HepG2 (cell line): ENCODE results near the gene PARN. TPM values are rescaled to one million over a fixed set of nuclear protein-coding genes. Genes with fewer than 3 reads are reported as not detected.
A peak's percentile ranks its signal among the peaks of the same experiment; 100 is the strongest.

Experiments
- ARID2 ChIP-seq: sonication (generic); formaldehyde crosslinking; IDR thresholded peaks from 2 replicates; pipeline ENCODE4 v1.8.1; 2022; ENCODE audit warnings: mild to moderate bottlenecking, missing genetic modification reagents, borderline replicate concordance
- ATF6 ChIP-seq: sonication (generic); formaldehyde crosslinking; conservative IDR thresholded peaks from 2 replicates; pipeline ENCODE4 v1.4.0; 2020; ENCODE audit warnings: missing genetic modification reagents
- CHD4 ChIP-seq: fragments of 200-600 bp; sonication (generic); IDR thresholded peaks from 2 replicates; pipeline ENCODE4 v1.7.0; 2017; ENCODE audit warnings: mild to moderate bottlenecking, low read length, borderline replicate concordance
- FOXA3 ChIP-seq: IDR thresholded peaks from 2 replicates; pipeline ENCODE4 v1.6.1; 2016; ENCODE audit warnings: missing genetic modification reagents, missing compliant biosample characterization
- HNRNPH1 ChIP-seq: fragments of 200-400 bp; formaldehyde crosslinking; optimal IDR thresholded peaks from 2 replicates; pipeline ENCODE3; 2017; ENCODE audit warnings: mild to moderate bottlenecking, low read depth, low read length
- ISL2 ChIP-seq: sonication (generic); formaldehyde crosslinking; IDR thresholded peaks from 2 replicates; pipeline ENCODE4 v1.5.0; 2020; ENCODE audit warnings: missing genetic modification reagents
- KLF11 ChIP-seq: IDR thresholded peaks from 2 replicates; pipeline ENCODE4 v1.6.1; 2016; ENCODE audit warnings: missing compliant biosample characterization
- MED1 ChIP-seq: sonication (generic); formaldehyde crosslinking; IDR thresholded peaks from 2 replicates; pipeline ENCODE4 v1.4.0; 2020; ENCODE audit warnings: missing genetic modification reagents
- NFE2L1 ChIP-seq: sonication (generic); formaldehyde crosslinking; IDR thresholded peaks from 2 replicates; pipeline ENCODE4 v1.4.0; 2020; ENCODE audit warnings: missing genetic modification reagents, mild to moderate bottlenecking, borderline replicate concordance
- NR2F1 ChIP-seq, 2 experiments: fragments of 450-650 bp in 1 of 2; formaldehyde crosslinking in 1 of 2; IDR thresholded peaks; 2 replicates each; pipeline versions ENCODE4 v1.5.0 to v1.6.1; 2016 to 2020; ENCODE audit warnings: mild to moderate bottlenecking in 1 of 2, missing compliant biosample characterization in 1 of 2, missing genetic modification reagents in 1 of 2, moderate library complexity in 1 of 2
- RAD51 ChIP-seq: fragments of 450-650 bp; IDR thresholded peaks from 2 replicates; pipeline ENCODE4 v1.6.1; 2016; ENCODE audit warnings: borderline replicate concordance
- SALL1 ChIP-seq: sonication (generic); formaldehyde crosslinking; IDR thresholded peaks from 2 replicates; pipeline ENCODE4 v1.8.0; 2022; ENCODE audit warnings: mild to moderate bottlenecking, missing genetic modification reagents
- SALL2 ChIP-seq: sonication (generic); formaldehyde crosslinking; IDR thresholded peaks from 2 replicates; pipeline ENCODE4 v1.8.1; 2023; ENCODE audit warnings: mild to moderate bottlenecking, missing genetic modification reagents, inconsistent platforms
- TERF1 ChIP-seq: sonication (generic); formaldehyde crosslinking; IDR thresholded peaks from 2 replicates; pipeline ENCODE4 v1.8.0; 2022; ENCODE audit warnings: mild to moderate bottlenecking, missing genetic modification reagents, moderate library complexity
- THAP11 ChIP-seq: IDR thresholded peaks from 2 replicates; pipeline ENCODE4 v1.6.1; 2016; ENCODE audit warnings: missing biosample characterization, missing genetic modification reagents
- YEATS2 ChIP-seq: sonication (generic); formaldehyde crosslinking; IDR thresholded peaks from 2 replicates; pipeline ENCODE4 v1.4.0; 2020; ENCODE audit warnings: missing genetic modification reagents, borderline replicate concordance
- ZMYM3 ChIP-seq: sonication (generic); formaldehyde crosslinking; IDR thresholded peaks from 2 replicates; pipeline ENCODE4 v1.5.1; 2020; ENCODE audit warnings: mild to moderate bottlenecking, missing genetic modification reagents
- ZNF101 ChIP-seq: sonication (generic); formaldehyde crosslinking; IDR thresholded peaks from 2 replicates; pipeline ENCODE4 v1.4.0; 2020; ENCODE audit warnings: mild to moderate bottlenecking, low read depth, missing genetic modification reagents, borderline replicate concordance
- ZNF282 ChIP-seq: fragments of 450-650 bp; IDR thresholded peaks from 2 replicates; pipeline ENCODE4 v1.6.1; 2018; ENCODE audit not compliant: partially characterized antibody
- ZNF335 ChIP-seq: sonication (generic); formaldehyde crosslinking; IDR thresholded peaks from 2 replicates; pipeline ENCODE4 v1.4.0; 2020; ENCODE audit warnings: missing genetic modification reagents
- ZNF747 ChIP-seq: sonication (generic); formaldehyde crosslinking; IDR thresholded peaks from 2 replicates; pipeline ENCODE4 v1.8.1; 2023; ENCODE audit warnings: missing genetic modification reagents, mild to moderate bottlenecking, borderline replicate concordance
- ZSCAN9 ChIP-seq: IDR thresholded peaks from 2 replicates; pipeline ENCODE4 v1.6.1; 2016; ENCODE audit warnings: borderline replicate concordance
- polyA plus RNA-seq, 8 experiments: library from polyadenylated mRNA; depleted of rRNA in 3 of 8; stranded (reverse) in 7 of 8; unstranded in 1 of 8; fragments of >200 nt; fragmentation: Illumina TruSeq in 4 of 8; extraction: Trizol in 4 of 8; gene quantifications; 2 replicates each; pipeline versions ENCODE4 v1.2.1 to v1.2.3, GENCODE V29; 2011 to 2016; ENCODE audit warnings: low read depth in 4 of 8, missing spikeins in 1 of 8, mixed read lengths in 1 of 8; ENCODE audit not compliant: insufficient read depth in 1 of 8
- total RNA-seq, 5 experiments: library from RNA; depleted of rRNA; stranded (reverse); fragments of >200 nt; fragmentation: Illumina TruSeq; extraction: Trizol; gene quantifications; 2 replicates each; pipeline ENCODE4 v1.2.3, GENCODE V29; 2016; ENCODE audit warnings: low read depth in 1 of 5
- TF ChIP-seq, protein P1 (sequence below): sonication (generic); formaldehyde crosslinking; IDR thresholded peaks from 2 replicates; pipeline ENCODE4 v1.8.0; 2022; ENCODE audit warnings: mild to moderate bottlenecking, missing genetic modification reagents, borderline replicate concordance
- TF ChIP-seq, protein P2 (sequence below): IDR thresholded peaks from 2 replicates; pipeline ENCODE4 v1.6.1; 2016; ENCODE audit warnings: missing genetic modification reagents, missing compliant biosample characterization
- TF ChIP-seq, protein P3 (sequence below): IDR thresholded peaks from 2 replicates; pipeline ENCODE4 v1.6.1; 2016; ENCODE audit warnings: missing compliant biosample characterization, missing genetic modification reagents, borderline replicate concordance

Gene PARN
- total and polyA plus RNA-seq, 2 of the 13 experiments (the other 11 are each of a cell fraction or from before 2014, with no cell fraction given), result 13.3 to 47.6 TPM

DNA sequence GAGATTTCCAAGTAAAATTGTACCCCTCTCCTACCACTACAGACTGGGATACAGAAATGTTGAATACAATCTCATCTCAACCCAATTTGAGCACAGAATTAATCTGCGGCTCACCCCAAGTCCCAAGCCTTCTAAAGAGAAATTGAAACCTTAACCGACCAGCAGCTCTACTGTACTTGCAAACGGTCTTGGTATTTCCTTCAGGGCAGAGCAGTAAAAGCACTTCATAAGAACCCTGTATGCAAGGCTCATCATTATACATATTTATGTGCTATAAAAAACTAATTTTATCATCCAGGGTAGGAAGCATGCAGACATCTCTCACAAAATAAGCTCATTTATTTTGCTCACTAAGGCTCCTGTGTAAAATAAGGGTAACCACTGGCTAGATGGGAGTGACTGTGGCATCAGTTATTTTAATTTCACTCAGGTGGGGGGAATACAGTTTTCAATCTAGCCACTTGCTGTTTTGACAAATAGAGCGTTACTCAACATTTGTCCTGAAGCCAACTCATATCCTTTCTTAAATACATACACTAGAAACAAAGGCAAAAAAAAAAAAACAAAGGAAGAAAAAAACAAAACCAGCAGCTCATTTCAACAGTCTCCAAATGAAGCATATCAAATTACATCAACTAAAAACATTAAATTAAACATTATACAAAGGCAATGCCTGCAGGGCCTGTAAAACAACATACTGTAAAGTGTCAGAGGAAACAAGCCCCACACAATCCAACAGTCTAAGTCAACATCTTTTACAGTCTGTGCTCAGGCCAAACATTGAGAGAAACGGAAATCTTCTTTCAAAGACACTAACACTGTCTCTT lies 65.0 kb downstream of the PARN start (continued):
- TF ChIP-seq, protein P1, sequence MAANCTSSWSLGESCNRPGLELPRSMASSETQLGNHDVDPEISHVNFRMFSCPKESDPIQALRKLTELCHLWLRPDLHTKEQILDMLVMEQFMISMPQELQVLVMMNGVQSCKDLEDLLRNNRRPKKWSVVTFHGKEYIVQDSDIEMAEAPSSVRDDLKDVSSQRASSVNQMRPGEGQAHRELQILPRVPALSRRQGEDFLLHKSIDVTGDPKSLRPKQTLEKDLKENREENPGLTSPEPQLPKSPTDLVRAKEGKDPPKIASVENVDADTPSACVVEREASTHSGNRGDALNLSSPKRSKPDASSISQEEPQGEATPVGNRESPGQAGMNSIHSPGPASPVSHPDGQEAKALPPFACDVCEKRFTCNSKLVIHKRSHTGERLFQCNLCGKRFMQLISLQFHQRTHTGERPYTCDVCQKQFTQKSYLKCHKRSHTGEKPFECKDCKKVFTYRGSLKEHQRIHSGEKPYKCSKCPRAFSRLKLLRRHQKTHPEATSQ (CRISPR knock-in tag), result no peak; the same call in 1 of the 2 replicates
- peak; percentile 41; the same call in 1 of the 2 replicates for TF ChIP-seq THAP11 (CRISPR knock-in tag)
- no peak for TF ChIP-seq ZSCAN9 (CRISPR knock-in tag)
- TF ChIP-seq ZNF747 (CRISPR knock-in tag), result no peak
- TF ChIP-seq TERF1 (CRISPR knock-in tag), result no peak
- TF ChIP-seq, protein P2, sequence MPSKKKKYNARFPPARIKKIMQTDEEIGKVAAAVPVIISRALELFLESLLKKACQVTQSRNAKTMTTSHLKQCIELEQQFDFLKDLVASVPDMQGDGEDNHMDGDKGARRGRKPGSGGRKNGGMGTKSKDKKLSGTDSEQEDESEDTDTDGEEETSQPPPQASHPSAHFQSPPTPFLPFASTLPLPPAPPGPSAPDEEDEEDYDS, result no peak
- TF ChIP-seq NR2F1 (CRISPR knock-in tag; IDR thresholded peaks at IDR 0.05), result no peak
- no peak for TF ChIP-seq NFE2L1 (CRISPR knock-in tag)
- TF ChIP-seq MED1 (CRISPR knock-in tag), result no peak
- no peak for TF ChIP-seq SALL1 (CRISPR knock-in tag)
- TF ChIP-seq ZNF101 (CRISPR knock-in tag), result no peak
- TF ChIP-seq CHD4, result no peak
- TF ChIP-seq RAD51, result no peak
- TF ChIP-seq HNRNPH1, result no peak
- 0 out of 2 replicates have a peak, but pooled peaks have one; percentile 38 for TF ChIP-seq YEATS2
- TF ChIP-seq, protein P3, sequence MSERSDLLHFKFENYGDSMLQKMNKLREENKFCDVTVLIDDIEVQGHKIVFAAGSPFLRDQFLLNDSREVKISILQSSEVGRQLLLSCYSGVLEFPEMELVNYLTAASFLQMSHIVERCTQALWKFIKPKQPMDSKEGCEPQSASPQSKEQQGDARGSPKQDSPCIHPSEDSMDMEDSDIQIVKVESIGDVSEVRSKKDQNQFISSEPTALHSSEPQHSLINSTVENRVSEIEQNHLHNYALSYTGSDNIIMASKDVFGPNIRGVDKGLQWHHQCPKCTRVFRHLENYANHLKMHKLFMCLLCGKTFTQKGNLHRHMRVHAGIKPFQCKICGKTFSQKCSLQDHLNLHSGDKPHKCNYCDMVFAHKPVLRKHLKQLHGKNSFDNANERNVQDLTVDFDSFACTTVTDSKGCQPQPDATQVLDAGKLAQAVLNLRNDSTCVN, result no peak
- TF ChIP-seq KLF11 (CRISPR knock-in tag), result no peak
- no peak for TF ChIP-seq ATF6 (CRISPR knock-in tag)
- TF ChIP-seq FOXA3 (CRISPR knock-in tag), result peak; percentile 58
- TF ChIP-seq ZNF335 (CRISPR knock-in tag), result no peak
- no peak for TF ChIP-seq ARID2 (CRISPR knock-in tag)
- TF ChIP-seq SALL2, result no peak
- no peak for TF ChIP-seq ZMYM3 (CRISPR knock-in tag)
- TF ChIP-seq ISL2 (CRISPR knock-in tag), result no peak
- no peak for TF ChIP-seq ZNF282
